HG02970 (cell line): Measurements from ENCODE around the gene SAMM50.

Experiments used
- ATAC-seq: cut with Tn5 transposase; IDR thresholded peaks from one replicate; pipeline ENCODE4 v1.9.1; 2021; ENCODE audit warnings: mild to moderate bottlenecking, moderate library complexity, moderate number of reproducible peaks; ENCODE audit not compliant: unreplicated experiment, low FRiP score

SAMM50 gene

DNA sequence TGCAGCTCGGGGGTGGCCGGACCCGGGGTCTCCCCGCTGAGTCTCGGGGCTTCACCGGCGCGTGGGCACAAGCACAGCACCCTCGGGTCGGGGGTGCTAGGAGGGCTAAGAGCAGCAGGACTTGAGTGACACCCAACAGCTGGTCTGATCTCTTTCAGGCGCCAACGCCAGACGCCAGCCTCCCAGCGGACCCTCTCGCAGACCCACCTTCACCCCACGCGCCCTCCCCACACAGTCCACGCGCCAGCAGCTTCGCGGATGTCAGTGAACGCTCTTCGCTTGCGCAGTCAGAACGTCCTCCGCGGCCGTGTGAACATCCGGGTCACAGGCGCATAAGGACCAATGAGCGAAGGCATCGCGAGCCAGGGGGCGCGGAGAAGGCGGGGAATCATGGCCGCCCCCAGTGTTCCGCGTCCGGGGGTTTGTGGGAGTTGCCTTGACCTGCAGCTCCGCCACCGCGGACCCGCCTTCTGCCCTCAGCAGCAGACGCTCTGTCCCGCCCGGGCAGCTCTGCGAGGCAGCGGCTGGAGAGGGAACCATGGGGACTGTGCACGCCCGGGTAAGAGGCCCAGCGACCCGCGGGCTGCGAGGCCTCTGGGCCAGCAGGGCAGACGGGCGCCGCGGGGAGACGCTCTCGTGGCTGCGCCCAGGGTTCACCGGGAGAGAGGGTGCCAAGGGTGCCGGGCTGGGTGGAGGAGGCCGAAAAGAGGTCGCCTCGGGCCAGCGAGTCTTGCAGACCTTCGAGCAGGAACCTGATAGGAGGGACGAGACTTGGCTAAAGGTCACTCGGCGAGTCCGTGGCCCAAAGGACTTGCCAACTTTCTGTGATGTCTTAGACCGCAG, at the start of gene SAMM50:
Gene SAMM50 (plus strand): TSS at position 403 of the 843 bp plus-strand sequence. CDS start 136 bp downstream, at position 539.
- peak; percentile 85 for ATAC-seq

DNA sequence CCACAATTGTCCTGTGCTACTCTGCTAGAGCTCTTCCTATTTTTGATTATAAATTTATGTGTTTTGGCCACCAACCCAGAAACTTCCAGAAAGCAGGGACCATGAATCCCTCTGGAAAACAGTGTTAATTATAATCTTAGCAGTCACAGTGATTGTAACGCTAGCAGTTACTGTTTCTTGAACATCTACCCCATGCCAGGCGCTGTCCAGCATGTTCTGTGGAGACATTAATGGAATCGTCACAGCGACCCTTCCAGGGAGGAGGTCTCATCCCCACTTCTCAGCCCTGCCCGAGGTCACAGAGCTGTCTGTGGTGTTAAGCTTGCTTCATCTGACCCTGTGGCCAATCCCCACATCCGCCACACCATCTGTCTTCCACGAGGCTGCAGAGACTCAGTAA, 49.6 kb upstream of the SAMM50 start:
- no peak for ATAC-seq

DNA sequence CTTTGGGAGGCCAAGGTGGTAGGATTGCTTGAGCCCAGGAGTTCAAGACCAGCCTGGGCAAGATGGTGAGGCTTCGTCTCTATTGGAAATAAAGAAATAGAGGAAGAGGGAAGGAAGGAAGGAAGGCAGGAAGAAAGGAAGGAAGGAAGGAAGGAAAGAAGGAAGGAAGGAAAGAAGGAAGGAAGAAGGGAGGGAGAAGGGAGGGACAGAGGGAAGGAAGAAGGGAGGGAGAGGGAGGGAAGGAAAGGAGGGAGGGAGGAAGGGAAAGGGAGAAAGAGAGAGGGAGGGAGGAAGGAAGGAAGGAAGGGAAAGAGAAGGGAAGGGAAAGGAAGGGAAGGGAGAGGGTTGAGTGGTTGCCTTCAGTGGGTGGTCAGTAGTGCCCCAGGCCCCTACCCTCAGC, 45.5 kb upstream of the SAMM50 start:
- no peak for ATAC-seq

DNA sequence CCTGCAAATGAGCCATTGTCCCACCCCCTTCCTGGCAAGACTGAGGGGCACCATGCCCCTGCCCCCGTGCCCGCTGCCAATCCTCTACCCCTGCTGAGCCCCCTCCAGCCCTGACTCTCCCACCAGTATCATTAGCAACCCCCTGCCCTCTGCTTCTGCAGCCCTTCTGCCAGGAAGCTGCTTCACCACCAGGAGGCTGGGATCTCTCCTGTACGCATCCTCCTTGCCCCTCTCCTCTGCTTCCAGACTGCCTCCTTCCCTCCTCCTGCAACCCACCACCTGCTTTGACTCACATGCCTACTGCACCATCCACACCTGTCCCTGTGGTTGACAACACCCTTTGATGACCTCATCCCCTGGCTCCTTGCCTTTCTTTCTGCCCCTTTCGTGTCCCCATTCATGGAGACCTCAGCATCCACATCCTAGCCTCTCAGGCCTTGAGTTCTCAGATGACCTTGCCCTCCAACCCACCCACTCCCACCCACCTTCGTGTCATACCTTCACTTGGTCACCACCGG, 45.0 kb upstream of the SAMM50 start:
- no peak for ATAC-seq

GRCh38 chr22:43911351-43911750, 43.9 kb upstream of the SAMM50 start:
- no peak for ATAC-seq

GRCh38 chr22:43917521-43917920, 37.7 kb upstream of the SAMM50 start:
- no peak for ATAC-seq

GRCh38 chr22:43919106-43919973, 35.9 kb upstream of the SAMM50 start:
- no peak for ATAC-seq

DNA sequence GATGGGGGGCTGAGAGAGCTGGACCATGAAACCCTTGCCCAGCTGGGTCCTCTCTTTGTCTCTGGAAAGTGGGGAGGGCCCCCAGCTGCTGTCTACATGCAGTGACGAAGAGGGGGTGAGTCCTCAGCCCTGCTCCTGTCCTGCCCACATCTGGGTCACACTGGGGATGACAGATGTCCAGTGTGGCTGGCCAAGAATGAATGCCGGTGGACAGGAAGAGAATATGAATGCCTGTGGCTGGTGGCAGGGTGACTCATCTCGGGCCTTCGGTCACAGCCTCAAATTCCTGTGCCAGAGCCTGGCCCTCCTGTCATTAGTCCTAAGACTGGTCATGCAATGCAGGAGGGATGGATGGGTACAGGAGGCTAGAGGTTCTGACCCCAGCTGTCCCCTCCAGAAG, 33.9 kb upstream of the SAMM50 start:
- no peak for ATAC-seq

DNA sequence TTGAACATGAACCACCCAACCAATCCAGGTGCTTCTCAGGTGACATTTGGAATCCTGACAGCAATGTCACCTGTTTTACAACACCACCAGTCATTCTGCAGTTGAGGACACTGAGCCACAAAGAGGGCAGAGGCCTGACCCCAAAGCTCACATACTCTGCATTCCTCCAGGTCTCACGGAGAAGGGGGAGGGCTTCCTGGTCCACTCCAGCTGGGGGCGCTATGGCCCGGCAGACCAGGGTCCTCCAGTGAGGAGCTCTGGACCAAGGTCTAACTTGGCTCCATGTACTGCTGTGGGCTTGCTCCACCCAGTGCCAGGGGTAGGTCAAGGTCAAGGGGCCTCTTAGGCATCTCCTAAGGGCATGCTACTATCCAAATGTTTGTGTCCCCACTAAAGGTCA, 33.1 kb upstream of the SAMM50 start:
- no peak for ATAC-seq

GRCh38 chr22:43923191-43923590, 32.1 kb upstream of the SAMM50 start:
- ATAC-seq = no peak

DNA sequence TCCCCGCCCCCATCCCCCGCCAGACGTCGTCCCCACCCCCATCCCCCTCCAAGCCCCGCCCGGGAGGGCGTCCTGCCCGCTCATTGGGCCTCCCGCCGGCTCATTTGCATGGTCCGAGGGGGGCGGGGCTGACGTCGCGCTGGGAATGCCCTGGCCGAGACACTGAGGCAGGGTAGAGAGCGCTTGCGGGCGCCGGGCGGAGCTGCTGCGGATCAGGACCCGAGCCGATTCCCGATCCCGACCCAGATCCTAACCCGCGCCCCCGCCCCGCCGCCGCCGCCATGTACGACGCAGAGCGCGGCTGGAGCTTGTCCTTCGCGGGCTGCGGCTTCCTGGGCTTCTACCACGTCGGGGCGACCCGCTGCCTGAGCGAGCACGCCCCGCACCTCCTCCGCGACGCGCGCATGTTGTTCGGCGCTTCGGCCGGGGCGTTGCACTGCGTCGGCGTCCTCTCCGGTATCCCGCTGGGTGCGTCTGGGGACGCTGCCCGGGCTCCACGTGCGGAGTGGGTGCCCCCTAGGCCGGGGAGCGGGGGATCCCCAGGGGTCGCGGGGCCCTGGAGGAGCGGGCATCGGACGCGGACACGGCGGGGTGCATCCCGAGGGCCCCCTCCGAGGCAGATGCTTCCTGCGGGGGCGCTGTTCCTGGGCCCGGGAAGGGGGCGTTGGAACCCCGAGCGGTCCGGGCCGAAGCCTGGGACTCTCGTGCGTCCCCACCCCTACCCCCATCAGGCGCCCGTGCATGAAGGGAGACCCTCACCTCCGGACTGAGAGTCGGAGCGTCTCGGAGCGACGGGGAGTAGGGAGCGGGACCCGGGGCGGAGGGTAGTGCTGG, 31.4 kb upstream of the SAMM50 start, which contains the start of gene PNPLA3:
Gene PNPLA3 (plus strand): TSS at position 175 of the 834 bp plus-strand sequence. CDS start 107 bp downstream, at position 282.
- ATAC-seq = no peak

DNA sequence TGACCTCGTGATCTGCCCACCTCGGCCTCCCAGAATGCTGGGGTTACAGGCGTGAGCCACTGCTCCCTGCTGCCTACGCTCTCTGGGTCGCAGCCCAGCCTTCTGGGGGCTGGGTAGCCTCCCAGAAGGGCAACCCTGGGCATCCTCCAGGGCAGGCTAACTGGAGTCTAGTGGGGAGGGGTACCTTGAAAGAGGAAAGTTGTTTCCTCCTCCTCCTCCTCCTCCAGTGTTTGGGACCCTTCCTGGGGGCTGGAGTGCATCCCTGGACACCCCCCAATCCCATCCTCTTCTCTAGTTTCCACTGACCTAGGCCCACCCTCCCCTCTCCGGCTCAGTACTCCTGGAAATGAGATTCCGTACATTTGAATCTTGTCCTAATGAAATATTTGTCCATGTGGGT, 30.4 kb upstream of the SAMM50 start:
- no peak for ATAC-seq

GRCh38 chr22:43925433-43926348, 29.6 kb upstream of the SAMM50 start:
- ATAC-seq = no peak

DNA sequence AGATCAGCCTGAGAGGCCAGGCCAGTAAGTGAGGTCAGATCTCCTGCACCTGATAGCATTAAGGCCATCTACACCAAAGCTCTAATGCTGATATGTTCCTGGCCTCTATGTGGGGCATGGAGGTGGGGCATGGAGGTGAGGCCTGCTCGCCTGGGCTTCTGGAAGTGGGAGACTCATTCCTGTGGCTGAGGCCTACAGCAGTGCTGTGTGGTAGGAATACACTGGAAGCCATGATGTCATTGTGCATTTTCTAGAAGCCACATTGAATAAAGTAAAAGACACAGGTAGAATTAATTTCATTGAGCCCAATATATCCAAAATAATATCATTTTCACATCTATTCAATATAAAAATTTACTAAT, 28.9 kb upstream of the SAMM50 start:
- ATAC-seq = no peak

GRCh38 chr22:43928468-43928867, 26.8 kb upstream of the SAMM50 start:
- ATAC-seq = no peak

- no peak for ATAC-seq
Measured at GRCh38 chr22:43928908-43929307, 26.3 kb upstream of the SAMM50 start.

GRCh38 chr22:43931771-43932170, 23.5 kb upstream of the SAMM50 start:
- ATAC-seq = no peak

DNA sequence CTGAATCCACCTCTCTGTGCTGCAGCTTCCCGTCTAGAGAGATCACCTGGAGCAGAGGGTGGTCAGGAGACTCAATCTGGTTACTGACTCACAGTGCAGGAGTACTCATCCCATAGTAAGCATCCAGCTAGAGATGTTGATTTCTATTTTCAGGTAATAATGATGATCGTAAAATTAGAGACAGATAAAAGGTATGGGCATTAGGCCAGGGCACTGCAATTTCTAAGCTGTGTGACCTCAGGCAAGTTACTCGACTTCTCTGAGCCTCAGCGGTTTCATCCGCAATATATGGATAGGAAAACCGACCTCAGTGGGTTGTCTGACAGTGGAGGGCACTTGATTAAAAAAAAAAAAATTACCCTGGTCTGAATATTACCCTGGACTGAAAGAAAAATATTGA, 13.8 kb upstream of the SAMM50 start:
- no peak for ATAC-seq

DNA sequence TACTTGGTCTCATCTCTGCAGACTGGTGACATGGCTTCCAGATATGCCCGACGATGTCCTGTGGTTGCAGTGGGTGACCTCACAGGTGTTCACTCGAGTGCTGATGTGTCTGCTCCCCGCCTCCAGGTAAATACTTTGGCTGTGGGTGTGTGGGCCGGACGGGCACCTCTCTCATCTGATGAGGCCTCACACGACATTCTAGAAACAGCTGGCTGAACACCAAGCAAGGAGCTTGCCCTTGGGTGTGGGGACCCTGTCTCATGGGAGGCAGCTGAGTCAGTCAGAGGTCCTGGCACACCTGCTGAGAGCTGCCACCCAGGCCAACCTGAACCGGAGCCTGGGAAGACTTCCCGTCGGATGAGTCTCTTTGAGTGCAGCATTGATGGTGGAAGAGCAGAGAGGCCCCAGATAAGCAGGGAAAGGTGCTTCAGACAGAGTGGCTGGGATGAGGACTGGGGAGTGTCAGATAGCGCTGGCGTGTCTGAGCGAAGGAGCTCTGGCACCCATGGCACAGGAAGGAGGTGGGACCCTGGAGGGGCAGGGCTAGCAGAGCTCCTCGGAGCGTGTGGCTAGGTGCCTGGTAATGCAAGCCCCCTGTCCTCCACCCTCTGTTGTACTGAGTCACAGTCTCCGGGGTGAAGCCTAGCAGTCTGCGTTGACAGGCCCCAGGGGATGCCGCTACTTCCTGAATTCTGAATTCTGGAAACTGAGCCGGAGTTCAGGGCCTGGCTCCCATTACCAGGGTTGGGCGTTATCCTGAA, 10.4 kb upstream of the SAMM50 start:
- ATAC-seq = no peak
